Measurements from ENCODE around the gene SUV39H2. TPM values are rescaled to one million over a fixed set of nuclear protein-coding genes. Genes with fewer than 3 reads are reported as not detected.

The SUV39H2 gene
- 11.1 to 22.6 TPM (median 21.9 TPM) in 5 replicates for total RNA-seq (2022; extraction: Qiagen RNA extraction; ENCODE audit: low read depth)

GRCh38 chr10:14878266-14879123 is at the start of gene SUV39H2:
Gene SUV39H2 (plus strand): TSS chr10:14878866. CDS start chr10:14878889, 23 bp downstream.

GRCh38 chr10:14837757-14838581 is 40.7 kb upstream of the SUV39H2 start, which contains the start of the genes CDNF, HSPA14 and MSANTD7:
Gene CDNF (minus strand): TSS chr10:14838037. CDS start chr10:14837946, 91 bp downstream.
Gene HSPA14 (plus strand): TSS chr10:14838306. CDS start chr10:14838403, 97 bp downstream.
Gene MSANTD7 (plus strand): TSS chr10:14838306. CDS start chr10:14842285, 3,979 bp downstream.

Other genes starting within 250 kb of the SUV39H2 start
- gene FAM107B, start 104.0 kb upstream of the SUV39H2 start, total RNA-seq (2022; extraction: Qiagen RNA extraction; ENCODE audit: low read depth) = 126 to 202 TPM (median 165 TPM) in 5 replicates
- 0.28 to 1.1 TPM (median 0.88 TPM) in 5 replicates for gene CDNF, start 40.8 kb upstream of the SUV39H2 start, total RNA-seq (2022; extraction: Qiagen RNA extraction; ENCODE audit: low read depth)
- gene HSPA14, start 40.6 kb upstream of the SUV39H2 start, total RNA-seq (2022; extraction: Qiagen RNA extraction; ENCODE audit: low read depth) = 35.1 to 52.4 TPM (median 46.0 TPM) in 5 replicates
- gene MSANTD7, start 40.6 kb upstream of the SUV39H2 start, total RNA-seq (2022; extraction: Qiagen RNA extraction; ENCODE audit: low read depth) = 9.6 to 14.9 TPM (median 13.0 TPM) in 5 replicates
- 5.3 to 6.5 TPM (median 5.7 TPM) in 5 replicates for gene DCLRE1C, start 75.2 kb downstream of the SUV39H2 start, total RNA-seq (2022; extraction: Qiagen RNA extraction; ENCODE audit: low read depth)
- 0.69 to 2.5 TPM (median 1.1 TPM) in 5 replicates for gene MEIG1, start 80.5 kb downstream of the SUV39H2 start, total RNA-seq (2022; extraction: Qiagen RNA extraction; ENCODE audit: low read depth)
- gene OLAH, start 165.1 kb downstream of the SUV39H2 start, total RNA-seq (2022; extraction: Qiagen RNA extraction; ENCODE audit: low read depth) = 0.05 TPM in 1 of 5 replicates, not detected in the others
- gene ACBD7, start 209.9 kb downstream of the SUV39H2 start, total RNA-seq (2022; extraction: Qiagen RNA extraction; ENCODE audit: low read depth) = 0.68 to 1.3 TPM (median 0.87 TPM) in 5 replicates
- 34.6 to 40.5 TPM (median 36.0 TPM) in 5 replicates for gene RPP38, start 218.5 kb downstream of the SUV39H2 start, total RNA-seq (2022; extraction: Qiagen RNA extraction; ENCODE audit: low read depth)

Data from A549 treated with RU486 at 1 μM for 4 hours (cell line).